PC-9 (cell line): ENCODE data around the gene GPR42. TPM values are rescaled to one million over a fixed set of nuclear protein-coding genes. Genes with fewer than 3 reads are reported as not detected.

Source experiments
- BruUV-seq: library from RNA; stranded (reverse); fragments of 400-500 nt; replicated peaks from 2 replicates; lab custom pipeline; 2021; lab: Mats Ljungman, UMichigan
- CTCF ChIA-PET: fragments of 300-600 bp; sonication (Branson Sonifier 250); formaldehyde crosslinking; loops from one replicate; lab custom pipeline; 2022; ENCODE audit warnings: antibody characterized with exemption; lab: Charles Lee
- POLR2A ChIA-PET: fragments of 300-600 bp; sonication (Branson Sonifier 250); formaldehyde crosslinking; loops from one replicate; lab custom pipeline; 2022; ENCODE audit warnings: antibody characterized with exemption; ENCODE audit not compliant: unreplicated experiment; lab: Charles Lee
- DNase-seq, 2 experiments: peaks; one replicate each; pipeline versions ENCODE4 v3.0.0 to v3.0.0-alpha.2; 2015 to 2022; ENCODE audit warnings: mixed read lengths in 1 of 2
- H2AFZ ChIP-seq: fragments of 200-600 bp; sonication (generic); 2 replicates; pipeline ENCODE4 v1.8.1; 2017; ENCODE audit warnings: antibody characterized with exemption
- H3F3A ChIP-seq: fragments of 200-600 bp; sonication (generic); 2 replicates; pipeline ENCODE4 v1.8.1; 2017; ENCODE audit warnings: antibody characterized with exemption, mild to moderate bottlenecking, low read depth; ENCODE audit not compliant: insufficient read depth
- H3K27ac ChIP-seq: fragments of 200-600 bp; sonication (generic); 2 replicates; pipeline ENCODE4 v1.6.1; 2016; ENCODE audit warnings: mixed run types
- H3K27me3 ChIP-seq: fragments of 200-600 bp; sonication (generic); 2 replicates; pipeline ENCODE4 v1.6.1; 2016; ENCODE audit warnings: low read depth, mixed run types; ENCODE audit not compliant: insufficient read depth
- H3K36me3 ChIP-seq: fragments of 200-600 bp; sonication (generic); 2 replicates; pipeline ENCODE4 v1.6.1; 2016; ENCODE audit warnings: low read depth, mixed run types
- H3K4me1 ChIP-seq: fragments of 200-600 bp; sonication (generic); replicated peaks from 2 replicates; pipeline ENCODE4 v1.6.1; 2016; ENCODE audit warnings: mixed run types; ENCODE audit not compliant: insufficient read depth
- H3K4me2 ChIP-seq: fragments of 200-600 bp; sonication (generic); 2 replicates; pipeline ENCODE4 v1.6.1; 2017; ENCODE audit warnings: mixed run types
- H3K4me3 ChIP-seq: fragments of 200-600 bp; sonication (generic); 2 replicates; pipeline ENCODE4 v1.6.1; 2016; ENCODE audit warnings: mixed run types
- H3K79me2 ChIP-seq: fragments of 200-600 bp; sonication (generic); 2 replicates; pipeline ENCODE4 v1.6.1; 2017; ENCODE audit warnings: low read depth, mixed run types
- H3K9me2 ChIP-seq: fragments of 200-600 bp; sonication (generic); 2 replicates; pipeline ENCODE4 v1.8.1; 2017; ENCODE audit warnings: mild to moderate bottlenecking; ENCODE audit not compliant: insufficient read depth
- H3K9me3 ChIP-seq: fragments of 200-600 bp; sonication (generic); 2 replicates; pipeline ENCODE4 v1.8.1; 2016; ENCODE audit warnings: low read depth; ENCODE audit not compliant: insufficient read depth
- H4K20me1 ChIP-seq: fragments of 200-600 bp; sonication (generic); 2 replicates; pipeline ENCODE4 v1.8.1; 2017; ENCODE audit not compliant: insufficient read depth
- CTCF ChIP-seq: fragments of 200-600 bp; sonication (generic); conservative IDR thresholded peaks from 2 replicates; pipeline ENCODE4 v1.6.1; 2017; ENCODE audit warnings: mixed run types, antibody characterized with exemption, mild to moderate bottlenecking, moderate library complexity
- EZH2 ChIP-seq: fragments of 200-600 bp; sonication (generic); IDR thresholded peaks from 2 replicates; pipeline ENCODE4 v1.8.0; 2017; ENCODE audit warnings: antibody characterized with exemption, low read depth
- intact Hi-C: fragments of 100-400 bp; cut with micrococcal nuclease; formaldehyde crosslinking; loops from one replicate; pipeline ENCODE4 v1.10.0; 2022; ENCODE audit not compliant: unreplicated experiment
- total RNA-seq: library from RNA; stranded (reverse); gene quantifications from 2 replicates; pipeline ENCODE4 v1.2.3, GENCODE V29; 2021

The GPR42 gene
- total RNA-seq, 1 experiment from 2014 or later, result not detected

- no peak for TF ChIP-seq EZH2
- TF ChIP-seq CTCF, result no peak; the same call in 1 of the 2 replicates
- H3K4me2 ChIP-seq, result no peak overlapping the region
- BruUV-seq, result no TSS peak
- no peaks in the 10 kb centered on the region for H3K9me2 ChIP-seq
- H2AFZ ChIP-seq, result no peak overlapping the region
- H3K4me3 ChIP-seq, result no peak overlapping the region
- 0 out of 2 replicates have a peak, but pooled peaks cover 3% of the 10 kb centered on the region for H3F3A ChIP-seq
- H3K36me3 ChIP-seq, result peaks cover 35% of the 10 kb centered on the region
- H3K27ac ChIP-seq, result no peak overlapping the region
- CTCF ChIA-PET, result interaction anchor here (0.7 kb wide), 1 partner anchor 286 kb away, joined by 5 read pairs; no protein-coding TSS in a partner anchor
- POLR2A ChIA-PET, result no interaction called here
- H3K9me3 ChIP-seq, result no peaks in the 10 kb centered on the region
- H3K27me3 ChIP-seq, result no peaks in the 10 kb centered on the region
- H3K79me2 ChIP-seq, result peaks cover 10% of the 10 kb centered on the region
- intact Hi-C loops, result no loop called here
- DNase-seq, result no peak
- peaks cover 4% of the 10 kb centered on the region; the same call in 1 of the 2 replicates for H4K20me1 ChIP-seq
- H3K4me1 ChIP-seq, result peaks cover 10% of the 10 kb centered on the region; the same call in 1 of the 2 replicates
These were observed 43.2 kb upstream of the GPR42 start for GRCh38 chr19:35327642-35328041.

- CTCF ChIA-PET, result no interaction called here
These were observed 42.0 kb upstream of the GPR42 start, which contains the start of gene CD22 for GRCh38 chr19:35328851-35329285. Gene CD22, plus strand, starts transcription at chr19:35329187. Its CDS starts 2,854 bp downstream, at chr19:35332041.

GRCh38 chr19:35329323-35329722, 41.5 kb upstream of the GPR42 start:
- ChIA-PET POLR2A (no interaction called here), CTCF (no interaction called here)
- H3F3A ChIP-seq, result 0 out of 2 replicates have a peak, but pooled peaks cover 2% of the 10 kb centered on the region
- H3K9me2 ChIP-seq, result no peaks in the 10 kb centered on the region
- no peak overlapping the region for H3K4me3 ChIP-seq
- no peak overlapping the region for H2AFZ ChIP-seq
- no peaks in the 10 kb centered on the region for H3K9me3 ChIP-seq
- no peaks in the 10 kb centered on the region for H3K27me3 ChIP-seq
- TF ChIP-seq CTCF (no peak), EZH2 (no peak)
- 0 out of 2 replicates have a peak, but pooled peaks cover 10% of the 10 kb centered on the region for H3K79me2 ChIP-seq
- H3K4me2 ChIP-seq, result no peak overlapping the region
- peaks cover 3% of the 10 kb centered on the region; the same call in 1 of the 2 replicates for H3K4me1 ChIP-seq
- intact Hi-C loops, result no loop called here
- no TSS peak for BruUV-seq
- no peak for DNase-seq
- H3K27ac ChIP-seq, result no peak overlapping the region
- peaks cover 6% of the 10 kb centered on the region; the same call in 1 of the 2 replicates for H4K20me1 ChIP-seq
- peaks cover 44% of the 10 kb centered on the region for H3K36me3 ChIP-seq

More at GRCh38 chr19:35328851-35329285, 42.0 kb upstream of the GPR42 start, which contains the start of gene CD22:
- Histone ChIP-seq H3K27ac (no peak within 1 kb of the TSS), H4K20me1 (peaks cover 6% of the 10 kb centered on the region; the same call in 1 of the 2 replicates), H3K9me2 (no peaks in the 10 kb centered on the region), H3K79me2 (0 out of 2 replicates have a peak, but pooled peaks cover 10% of the 10 kb centered on the region), H3F3A (0 out of 2 replicates have a peak, but pooled peaks cover 3% of the 10 kb centered on the region), H3K4me1 (peaks cover 7% of the 10 kb centered on the region; the same call in 1 of the 2 replicates), H3K36me3 (peaks cover 40% of the 10 kb centered on the region), H3K4me2 (no peak within 1 kb of the TSS), H2AFZ (no peak within 1 kb of the TSS), H3K27me3 (no peaks in the 10 kb centered on the region), H3K4me3 (no peak within 1 kb of the TSS), H3K9me3 (no peaks in the 10 kb centered on the region)
- BruUV-seq, result no TSS peak
- intact Hi-C loops, result no loop called here
- TF ChIP-seq EZH2 (no peak), CTCF (no peak)
- DNase-seq, result no peak
- POLR2A ChIA-PET, result no interaction called here
